ENCODE results near the gene TBC1D23. TPM values are rescaled to one million over a fixed set of nuclear protein-coding genes. Genes with fewer than 3 reads are reported as not detected.
A peak's percentile ranks its signal among the peaks of the same experiment; 100 is the strongest.

Gene TBC1D23
- total RNA-seq, 4 donors from 2014 or later: 15.5 to 42.5 (median 34.5) TPM

GRCh38 chr3:100245927-100246326 lies 14.9 kb upstream of the TBC1D23 start:
- intact Hi-C loops (cut with DNase I; ENCODE audit: low total_unique reads) (no loop called here), in situ Hi-C loops (cut with MboI; ENCODE audit: low pct_ligation_motif_present in 1 of 4, low pct_unique_long_range_greater_than_20kb in 1 of 4, low sequenced_read_pairs in 3 of 4) (loop anchor here in 2 of 4 donors (10.0 to 25.0 kb wide), 2 partner anchors 181 to 184 kb away; no protein-coding TSS in a partner anchor)
- TF ChIP-seq CTCF (IDR thresholded peaks at IDR 0.05): no peak
- no peak for TF ChIP-seq POLR2A (IDR thresholded peaks at IDR 0.05)
- TF ChIP-seq POLR2AphosphoS5 (IDR thresholded peaks at IDR 0.05): no peak
- no peak for TF ChIP-seq EP300 (IDR thresholded peaks at IDR 0.05; ENCODE audit: low read depth)
- H3K4me3 ChIP-seq: no peak overlapping the region
- no peaks in the 10 kb centered on the region for H3K36me3 ChIP-seq
- no peaks in the 10 kb centered on the region for H3K9me3 ChIP-seq
- H3K4me1 ChIP-seq: no peaks in the 10 kb centered on the region
- WGBS, 2 donors (ENCODE audit: low coverage in 1 of 2): 49 to 63% methylated on average over 3 to 4 of the region's 4 CpGs
- H3K27me3 ChIP-seq: no peaks in the 10 kb centered on the region
- no peak for DNase-seq
- H3K27ac ChIP-seq: no peak overlapping the region

- Histone ChIP-seq H3K4me1 (no peaks in the 10 kb centered on the region), H3K9me3 (no peaks in the 10 kb centered on the region), H3K36me3 (no peaks in the 10 kb centered on the region), H3K27ac (no peak overlapping the region), H3K27me3 (no peaks in the 10 kb centered on the region), H3K4me3 (no peak overlapping the region)
- in situ Hi-C loops (cut with MboI; ENCODE audit: low pct_ligation_motif_present in 1 of 4, low pct_unique_long_range_greater_than_20kb in 1 of 4, low sequenced_read_pairs in 3 of 4) (loop anchor here in 2 of 4 donors (10.0 to 25.0 kb wide), 2 partner anchors 182 to 185 kb away; no protein-coding TSS in a partner anchor), intact Hi-C loops (cut with DNase I; ENCODE audit: low total_unique reads) (no loop called here)
- no peak for TF ChIP-seq CTCF (IDR thresholded peaks at IDR 0.05)
- no peak for TF ChIP-seq POLR2AphosphoS5 (IDR thresholded peaks at IDR 0.05)
- TF ChIP-seq POLR2A (IDR thresholded peaks at IDR 0.05): no peak
- TF ChIP-seq EP300 (IDR thresholded peaks at IDR 0.05; ENCODE audit: low read depth): no peak
- DNase-seq: no peak
These were observed 13.8 kb upstream of the TBC1D23 start for GRCh38 chr3:100246999-100247398.

- no peaks in the 10 kb centered on the region for H3K36me3 ChIP-seq
- in situ Hi-C loops (cut with MboI; ENCODE audit: low pct_ligation_motif_present in 1 of 4, low pct_unique_long_range_greater_than_20kb in 1 of 4, low sequenced_read_pairs in 3 of 4): loop anchor here (5.0 to 25.0 kb wide), 4 partner anchors 185 to 420 kb away; no protein-coding TSS in a partner anchor
- peaks cover 0 to 11% (median 6%) of the 10 kb centered on the region in 4 donors for H3K4me1 ChIP-seq
- no peak for DNase-seq
- intact Hi-C loops (cut with DNase I; ENCODE audit: low total_unique reads): loop anchor here (10.0 kb wide), 1 partner anchor 187 kb away; no protein-coding TSS in a partner anchor
- 50 to 77% methylated on average over 1 of the region's 1 CpG for WGBS, 2 donors (ENCODE audit: low coverage in 1 of 2)
- no peak overlapping the region for H3K4me3 ChIP-seq
- no peaks in the 10 kb centered on the region for H3K27me3 ChIP-seq
- no peak overlapping the region for H3K27ac ChIP-seq
- TF ChIP-seq EP300 (IDR thresholded peaks at IDR 0.05; ENCODE audit: low read depth) (no peak), POLR2AphosphoS5 (IDR thresholded peaks at IDR 0.05) (no peak), CTCF (IDR thresholded peaks at IDR 0.05) (no peak), POLR2A (IDR thresholded peaks at IDR 0.05) (no peak)
- H3K9me3 ChIP-seq: no peaks in the 10 kb centered on the region
These were observed 8.8 kb upstream of the TBC1D23 start for GRCh38 chr3:100252001-100252400.

GRCh38 chr3:100254168-100254777 lies 6.5 kb upstream of the TBC1D23 start:
- peak overlapping the region; percentile 34 to 65 (median 44) for H3K27ac ChIP-seq
- no peaks in the 10 kb centered on the region for H3K9me3 ChIP-seq
- H3K36me3 ChIP-seq: no peaks in the 10 kb centered on the region
- TF ChIP-seq CTCF (IDR thresholded peaks at IDR 0.05): peak; percentile 64 to 73 (median 69)
- no peak for TF ChIP-seq EP300 (IDR thresholded peaks at IDR 0.05; ENCODE audit: low read depth)
- peak; percentile 49 for DNase-seq
- no peak overlapping the region for H3K4me3 ChIP-seq
- in situ Hi-C loops (cut with MboI; ENCODE audit: low pct_ligation_motif_present in 1 of 4, low pct_unique_long_range_greater_than_20kb in 1 of 4, low sequenced_read_pairs in 3 of 4): loop anchor here (5.0 to 25.0 kb wide), 4 partner anchors 187 to 422 kb away; no protein-coding TSS in a partner anchor
- H3K27me3 ChIP-seq: no peaks in the 10 kb centered on the region
- intact Hi-C loops (cut with DNase I; ENCODE audit: low total_unique reads): loop anchor here (2.0 to 10.0 kb wide), 2 partner anchors 189 to 421 kb away; no protein-coding TSS in a partner anchor
- 14 to 36% methylated on average over 1 to 7 of the region's 7 CpGs for WGBS, 2 donors (ENCODE audit: low coverage in 1 of 2)
- H3K4me1 ChIP-seq: peaks cover 0 to 11% (median 6%) of the 10 kb centered on the region in 4 donors

Data from transverse colon (tissue), 4 donors.